Inferior parietal cortex (tissue), 1 donor: Measurements from ENCODE around the gene MCM3AP.

Source experiments
- DNase-seq: peaks from one replicate; pipeline ENCODE4 v3.0.0-alpha.2; 2016; ENCODE audit errors: extremely low spot score

MCM3AP gene

GRCh38 chr21:46187261-46187660 is 98.2 kb downstream of the MCM3AP start:
- no peak for DNase-seq

GRCh38 chr21:46185716-46186115 is 99.7 kb downstream of the MCM3AP start:
- DNase-seq, result no peak
